ENCODE results near the gene ACVRL1.

Gene ACVRL1

DNA sequence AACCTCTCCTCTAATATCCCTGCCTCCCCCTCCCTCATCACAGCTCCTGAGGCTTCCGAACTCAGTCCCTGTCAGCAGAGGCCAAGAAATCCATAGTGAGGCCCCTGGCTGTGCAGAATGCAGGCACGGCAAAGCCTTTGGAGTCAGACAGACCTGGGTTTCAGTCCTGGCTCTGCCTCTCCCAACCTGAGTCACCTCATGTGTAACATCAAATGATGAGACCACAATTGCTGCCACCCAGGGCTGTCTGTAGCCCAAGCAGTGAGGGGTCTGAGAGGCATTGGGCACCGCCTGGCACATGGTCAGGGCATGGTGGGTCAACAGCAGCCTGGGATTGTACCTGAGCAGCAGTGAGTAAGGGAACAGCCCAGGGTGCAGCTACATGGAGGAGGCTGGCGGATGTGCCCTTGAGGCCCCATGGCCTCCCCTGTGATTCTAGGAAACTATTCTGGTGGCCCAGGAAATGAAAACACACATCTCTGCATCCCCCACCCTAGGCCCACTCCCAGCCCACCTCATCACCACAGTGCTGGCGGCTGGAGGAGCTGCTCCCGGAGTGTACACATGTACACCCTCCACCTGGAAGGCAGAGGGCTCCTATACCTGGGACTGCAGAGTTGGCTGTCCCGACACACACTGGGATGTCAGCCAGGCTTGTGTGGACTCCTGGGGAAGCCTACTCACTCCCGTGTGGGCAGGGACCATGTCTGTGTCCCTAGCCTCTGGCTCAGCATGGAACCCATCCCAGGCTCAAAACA, 11.7 kb upstream of the ACVRL1 start:
- Histone ChIP-seq H3K36me3 (replicated peaks in 1 of 2; ENCODE audit: control insufficient read depth in 2 of 2, insufficient read depth in 2 of 2, low read length in 2 of 2) (no peaks in the 10 kb centered on the region), H4K8ac (ENCODE audit: low read depth, low read length) (peak overlapping the region; percentile 58), H3K14ac (ENCODE audit: low read length) (peak overlapping the region; percentile 11), H3K18ac (ENCODE audit: low read length) (peak overlapping the region; percentile 96), H4K91ac (ENCODE audit: low read depth, low read length, poor library complexity) (peak overlapping the region; percentile 74), H3K23ac (ENCODE audit: low read depth, low read length, poor library complexity) (no peak overlapping the region), H2BK15ac (ENCODE audit: low read length) (peak overlapping the region; percentile 86), H3K4ac (ENCODE audit: low read length) (no peak overlapping the region), H2BK12ac (ENCODE audit: low read length) (peak overlapping the region; percentile 98), H3K4me3 (ENCODE audit: low read length in 2 of 2) (peak overlapping the region in 1 of 2 donors; percentile 4), H3K4me2 (ENCODE audit: insufficient read depth, low read length, poor library complexity, severe bottlenecking) (no peak overlapping the region), H3K4me1 (ENCODE audit: control insufficient read depth in 2 of 2, insufficient read depth in 1 of 2, low read depth in 1 of 2, low read length in 2 of 2) (peaks cover 0 to 11% of the 10 kb centered on the region in 2 donors), H3K9ac (ENCODE audit: low read depth, low read length, poor library complexity) (no peak overlapping the region), H3K27me3 (ENCODE audit: control insufficient read depth in 3 of 3, insufficient read depth in 3 of 3, low read depth in 1 of 3, low read length in 3 of 3) (peaks cover 0 to 23% (median 0%) of the 10 kb centered on the region in 3 experiments), H2AFZ (ENCODE audit: low read length) (peak overlapping the region; percentile 46), H3K27ac (replicated peaks; ENCODE audit: low read length) (no peak overlapping the region), H2BK120ac (ENCODE audit: low read depth, low read length) (peak overlapping the region; percentile 63), H2AK5ac (ENCODE audit: low read depth, low read length) (peak overlapping the region; percentile 95), H3K79me1 (ENCODE audit: low read depth, low read length) (no peaks in the 10 kb centered on the region), H3K9me3 (replicated peaks in 1 of 2; ENCODE audit: control insufficient read depth in 2 of 2, insufficient read depth in 1 of 2, low read depth in 1 of 2, low read length in 2 of 2) (no peaks in the 10 kb centered on the region), H2BK5ac (ENCODE audit: low read length) (peak overlapping the region; percentile 90)
- WGBS, 2 donors (ENCODE audit: extremely low coverage in 2 of 2, insufficient read length in 2 of 2, insufficient replicate concordance in 1 of 2): no CpG with 5 or more reads among the region's 8 CpGs
- no peak for DNase-seq (ENCODE audit: low spot score)

DNA sequence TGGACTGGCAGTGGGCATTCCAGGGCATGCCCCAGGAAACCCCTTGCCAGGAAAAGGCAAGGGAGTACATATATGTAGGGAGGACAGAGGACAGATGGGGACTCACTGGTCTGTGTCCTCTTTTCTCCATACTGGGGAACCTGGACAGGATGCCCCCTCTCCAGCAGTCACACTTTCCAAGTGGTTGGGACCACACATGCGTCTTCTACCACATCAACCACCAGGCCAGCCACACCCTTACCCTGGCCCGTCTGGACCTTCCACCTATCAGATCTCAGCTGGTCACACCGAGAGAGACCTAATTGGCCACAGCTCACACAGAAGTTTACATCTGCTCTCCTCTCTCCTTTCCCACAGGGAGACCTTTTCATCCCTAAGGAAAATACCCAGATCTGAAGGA, 11.1 kb upstream of the ACVRL1 start:
- H3K9me3 ChIP-seq (replicated peaks in 1 of 2; ENCODE audit: control insufficient read depth in 2 of 2, insufficient read depth in 1 of 2, low read depth in 1 of 2, low read length in 2 of 2): no peaks in the 10 kb centered on the region
- H3K4ac ChIP-seq (ENCODE audit: low read length): no peak overlapping the region
- no CpG with 5 or more reads among the region's 3 CpGs for WGBS, 2 donors (ENCODE audit: extremely low coverage in 2 of 2, insufficient read length in 2 of 2, insufficient replicate concordance in 1 of 2)

DNA sequence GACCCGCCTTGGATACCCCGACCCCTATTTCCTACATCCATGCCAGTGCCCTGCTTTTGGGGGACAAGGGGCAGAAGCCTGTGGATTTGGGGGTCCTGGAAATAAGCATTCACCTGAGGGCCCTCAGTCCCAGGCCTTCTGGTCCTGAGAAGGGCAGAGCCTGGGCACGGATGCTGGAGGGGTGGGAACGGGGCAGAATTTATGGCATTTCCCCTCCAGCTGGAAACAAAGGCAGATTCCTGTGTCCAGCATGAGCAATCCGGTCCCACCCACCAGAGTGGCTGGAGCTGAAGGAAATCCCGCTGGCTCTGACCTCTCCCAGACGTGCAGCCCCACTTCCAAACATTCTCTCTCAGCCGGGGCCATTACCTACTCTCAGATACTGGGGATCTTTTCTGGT, 10.1 kb upstream of the ACVRL1 start:
- no peaks in the 10 kb centered on the region for H3K9me3 ChIP-seq (replicated peaks in 1 of 2; ENCODE audit: control insufficient read depth in 2 of 2, insufficient read depth in 1 of 2, low read depth in 1 of 2, low read length in 2 of 2)
- H2BK5ac ChIP-seq (ENCODE audit: low read length): no peak overlapping the region
- H3K4me3 ChIP-seq (ENCODE audit: low read length in 2 of 2): no peak overlapping the region
- H2BK15ac ChIP-seq (ENCODE audit: low read length): no peak overlapping the region
- no peaks in the 10 kb centered on the region for H3K79me1 ChIP-seq (ENCODE audit: low read depth, low read length)
- no peak for DNase-seq (ENCODE audit: low spot score)
- H3K14ac ChIP-seq (ENCODE audit: low read length): no peak overlapping the region
- peaks cover 0 to 13% of the 10 kb centered on the region in 2 donors for H3K4me1 ChIP-seq (ENCODE audit: control insufficient read depth in 2 of 2, insufficient read depth in 1 of 2, low read depth in 1 of 2, low read length in 2 of 2)
- no peak overlapping the region for H2BK120ac ChIP-seq (ENCODE audit: low read depth, low read length)
- no peak overlapping the region for H4K8ac ChIP-seq (ENCODE audit: low read depth, low read length)
- no peak overlapping the region for H2BK12ac ChIP-seq (ENCODE audit: low read length)
- no peak overlapping the region for H2AK5ac ChIP-seq (ENCODE audit: low read depth, low read length)
- H3K18ac ChIP-seq (ENCODE audit: low read length): no peak overlapping the region
- H4K91ac ChIP-seq (ENCODE audit: low read depth, low read length, poor library complexity): no peak overlapping the region
- no peaks in the 10 kb centered on the region for H3K36me3 ChIP-seq (replicated peaks in 1 of 2; ENCODE audit: control insufficient read depth in 2 of 2, insufficient read depth in 2 of 2, low read length in 2 of 2)
- no peak overlapping the region for H3K9ac ChIP-seq (ENCODE audit: low read depth, low read length, poor library complexity)
- H2AFZ ChIP-seq (ENCODE audit: low read length): no peak overlapping the region
- H3K27me3 ChIP-seq (ENCODE audit: control insufficient read depth in 3 of 3, insufficient read depth in 3 of 3, low read depth in 1 of 3, low read length in 3 of 3): peaks cover 0 to 22% (median 0%) of the 10 kb centered on the region in 3 experiments
- no peak overlapping the region for H3K4me2 ChIP-seq (ENCODE audit: insufficient read depth, low read length, poor library complexity, severe bottlenecking)
- no peak overlapping the region for H3K23ac ChIP-seq (ENCODE audit: low read depth, low read length, poor library complexity)
- no CpG with 5 or more reads among the region's 8 CpGs for WGBS, 2 donors (ENCODE audit: extremely low coverage in 2 of 2, insufficient read length in 2 of 2, insufficient replicate concordance in 1 of 2)
- H3K4ac ChIP-seq (ENCODE audit: low read length): no peak overlapping the region
- no peak overlapping the region for H3K27ac ChIP-seq (replicated peaks; ENCODE audit: low read length)

More for the DNA sequence above, 11.1 kb upstream of the ACVRL1 start:
- H3K9ac ChIP-seq (ENCODE audit: low read depth, low read length, poor library complexity): no peak overlapping the region
- no peaks in the 10 kb centered on the region for H3K36me3 ChIP-seq (replicated peaks in 1 of 2; ENCODE audit: control insufficient read depth in 2 of 2, insufficient read depth in 2 of 2, low read length in 2 of 2)
- peak overlapping the region; percentile 52 for H2BK12ac ChIP-seq (ENCODE audit: low read length)
- no peak overlapping the region for H3K4me2 ChIP-seq (ENCODE audit: insufficient read depth, low read length, poor library complexity, severe bottlenecking)
- no peak overlapping the region for H4K8ac ChIP-seq (ENCODE audit: low read depth, low read length)
- no peak overlapping the region for H2BK5ac ChIP-seq (ENCODE audit: low read length)
- no peak overlapping the region for H3K27ac ChIP-seq (replicated peaks; ENCODE audit: low read length)
- H3K4me3 ChIP-seq (ENCODE audit: low read length in 2 of 2): no peak overlapping the region
- H2AFZ ChIP-seq (ENCODE audit: low read length): no peak overlapping the region
- no peak overlapping the region for H4K91ac ChIP-seq (ENCODE audit: low read depth, low read length, poor library complexity)
- peak overlapping the region; percentile 86 for H2BK15ac ChIP-seq (ENCODE audit: low read length)
- H3K23ac ChIP-seq (ENCODE audit: low read depth, low read length, poor library complexity): no peak overlapping the region
- H2AK5ac ChIP-seq (ENCODE audit: low read depth, low read length): peak overlapping the region; percentile 95
- H3K79me1 ChIP-seq (ENCODE audit: low read depth, low read length): no peaks in the 10 kb centered on the region
- DNase-seq (ENCODE audit: low spot score): no peak
- no peak overlapping the region for H2BK120ac ChIP-seq (ENCODE audit: low read depth, low read length)
- H3K4me1 ChIP-seq (ENCODE audit: control insufficient read depth in 2 of 2, insufficient read depth in 1 of 2, low read depth in 1 of 2, low read length in 2 of 2): peaks cover 0 to 11% of the 10 kb centered on the region in 2 donors
- H3K18ac ChIP-seq (ENCODE audit: low read length): peak overlapping the region; percentile 96
- H3K27me3 ChIP-seq (ENCODE audit: control insufficient read depth in 3 of 3, insufficient read depth in 3 of 3, low read depth in 1 of 3, low read length in 3 of 3): peaks cover 0 to 22% (median 0%) of the 10 kb centered on the region in 3 experiments
- no peak overlapping the region for H3K14ac ChIP-seq (ENCODE audit: low read length)

DNA sequence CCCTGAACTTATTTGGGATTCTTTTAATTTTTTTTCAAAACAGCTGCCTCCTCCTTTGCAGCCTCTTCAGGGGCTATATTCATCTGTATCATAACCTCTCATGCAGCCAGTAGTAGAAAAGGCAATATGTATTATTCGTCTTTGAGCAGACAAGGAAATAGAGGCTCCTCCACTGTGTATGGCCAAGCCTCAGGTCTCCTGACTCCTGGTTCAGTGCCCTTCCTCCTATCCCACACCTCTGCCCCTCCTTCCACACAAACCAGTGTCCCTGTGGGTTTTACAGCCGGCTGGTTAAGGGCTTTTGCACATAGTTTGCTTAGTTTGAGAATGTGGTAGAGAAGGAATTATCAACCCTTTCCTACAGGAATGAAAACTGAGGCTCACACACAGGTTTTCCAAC, 8.8 kb upstream of the ACVRL1 start:
- H2AK5ac ChIP-seq (ENCODE audit: low read depth, low read length): no peak overlapping the region
- H4K8ac ChIP-seq (ENCODE audit: low read depth, low read length): no peak overlapping the region
- H2BK120ac ChIP-seq (ENCODE audit: low read depth, low read length): no peak overlapping the region
- peaks cover 0 to 13% of the 10 kb centered on the region in 2 donors for H3K4me1 ChIP-seq (ENCODE audit: control insufficient read depth in 2 of 2, insufficient read depth in 1 of 2, low read depth in 1 of 2, low read length in 2 of 2)
- peaks cover 0 to 22% (median 0%) of the 10 kb centered on the region in 3 experiments for H3K27me3 ChIP-seq (ENCODE audit: control insufficient read depth in 3 of 3, insufficient read depth in 3 of 3, low read depth in 1 of 3, low read length in 3 of 3)
- H2BK12ac ChIP-seq (ENCODE audit: low read length): no peak overlapping the region
- H3K23ac ChIP-seq (ENCODE audit: low read depth, low read length, poor library complexity): no peak overlapping the region
- no peak overlapping the region for H3K4me3 ChIP-seq (ENCODE audit: low read length in 2 of 2)
- H3K79me1 ChIP-seq (ENCODE audit: low read depth, low read length): no peaks in the 10 kb centered on the region
- no CpG with 5 or more reads among the region's 2 CpGs for whole genome bisulfite sequencing, 2 donors (ENCODE audit: extremely low coverage in 2 of 2, insufficient read length in 2 of 2, insufficient replicate concordance in 1 of 2)
- no peak overlapping the region for H3K14ac ChIP-seq (ENCODE audit: low read length)
- H3K4me2 ChIP-seq (ENCODE audit: insufficient read depth, low read length, poor library complexity, severe bottlenecking): no peak overlapping the region
- no peak overlapping the region for H3K27ac ChIP-seq (replicated peaks; ENCODE audit: low read length)
- H3K18ac ChIP-seq (ENCODE audit: low read length): no peak overlapping the region
- no peaks in the 10 kb centered on the region for H3K9me3 ChIP-seq (replicated peaks in 1 of 2; ENCODE audit: control insufficient read depth in 2 of 2, insufficient read depth in 1 of 2, low read depth in 1 of 2, low read length in 2 of 2)
- H3K36me3 ChIP-seq (replicated peaks in 1 of 2; ENCODE audit: control insufficient read depth in 2 of 2, insufficient read depth in 2 of 2, low read length in 2 of 2): no peaks in the 10 kb centered on the region
- H2AFZ ChIP-seq (ENCODE audit: low read length): no peak overlapping the region
- H2BK5ac ChIP-seq (ENCODE audit: low read length): no peak overlapping the region
- no peak overlapping the region for H3K9ac ChIP-seq (ENCODE audit: low read depth, low read length, poor library complexity)
- DNase-seq (ENCODE audit: low spot score): no peak
- no peak overlapping the region for H3K4ac ChIP-seq (ENCODE audit: low read length)
- H4K91ac ChIP-seq (ENCODE audit: low read depth, low read length, poor library complexity): no peak overlapping the region
- no peak overlapping the region for H2BK15ac ChIP-seq (ENCODE audit: low read length)

All from neuronal stem cell (in vitro differentiated cells).